GM23338 (cell line): Measurements from ENCODE around the gene NMBR. TPM values are rescaled to one million over a fixed set of nuclear protein-coding genes. Genes with fewer than 3 reads are reported as not detected.

Source experiments
- ATAC-seq: fragments of 200-7000 bp; cut with Tn5 transposase; 3 replicates; pipeline ENCODE4 v1.9.1; 2020
- DNase-seq: peaks from one replicate; pipeline ENCODE4 v3.0.0-alpha.2; 2015; ENCODE audit warnings: low spot score
- H2AFZ ChIP-seq: fragments of 200-600 bp; sonication (generic); 2 replicates; pipeline ENCODE4 v1.8.0; 2016; ENCODE audit warnings: antibody characterized with exemption, mild to moderate bottlenecking, moderate library complexity
- H3F3A ChIP-seq: fragments of 200-600 bp; sonication (generic); replicated peaks from 2 replicates; pipeline ENCODE4 v1.8.0; 2017; ENCODE audit warnings: antibody characterized with exemption, mixed run types, low read depth
- H3K27ac ChIP-seq: fragments of 200-600 bp; sonication (generic); 2 replicates; pipeline ENCODE4 v1.6.1; 2016; ENCODE audit warnings: low read depth
- H3K27me3 ChIP-seq: fragments of 200-600 bp; sonication (generic); 2 replicates; pipeline ENCODE4 v1.8.0; 2016; ENCODE audit warnings: mild to moderate bottlenecking, mixed run types, moderate library complexity; ENCODE audit not compliant: insufficient read depth
- H3K36me3 ChIP-seq: fragments of 200-600 bp; sonication (generic); 2 replicates; pipeline ENCODE4 v1.8.0; 2016; ENCODE audit warnings: mild to moderate bottlenecking; ENCODE audit not compliant: insufficient read depth
- H3K4me1 ChIP-seq: fragments of 200-600 bp; sonication (generic); 2 replicates; pipeline ENCODE4 v1.8.0; 2016; ENCODE audit warnings: mild to moderate bottlenecking, moderate library complexity; ENCODE audit not compliant: insufficient read depth
- H3K4me2 ChIP-seq: fragments of 200-600 bp; sonication (generic); 2 replicates; pipeline ENCODE4 v1.7.1; 2017; ENCODE audit warnings: mixed run types
- H3K4me3 ChIP-seq: fragments of 200-600 bp; sonication (generic); 2 replicates; pipeline ENCODE4 v1.6.1; 2016; ENCODE audit warnings: mixed run types
- H3K79me2 ChIP-seq: fragments of 200-600 bp; sonication (generic); replicated peaks from 2 replicates; pipeline ENCODE4 v1.8.0; 2017; ENCODE audit warnings: mild to moderate bottlenecking; ENCODE audit not compliant: insufficient read depth
- H3K9me2 ChIP-seq: fragments of 200-600 bp; sonication (generic); 2 replicates; pipeline ENCODE4 v1.8.0; 2017; ENCODE audit not compliant: insufficient read depth
- H4K20me1 ChIP-seq: fragments of 200-600 bp; sonication (generic); replicated peaks from 2 replicates; pipeline ENCODE4 v1.8.0; 2017; ENCODE audit warnings: mild to moderate bottlenecking; ENCODE audit not compliant: insufficient read depth
- H3K27ac Mint-ChIP-seq: 2 replicates; pipeline ENCODE4 v1.8.0; 2020; ENCODE audit warnings: inconsistent platforms, mild to moderate bottlenecking, moderate library complexity, mixed read lengths
- H3K27me3 Mint-ChIP-seq: 3 replicates; pipeline ENCODE4 v1.8.0; 2022; ENCODE audit warnings: low read depth, mild to moderate bottlenecking, moderate library complexity, mixed read lengths, inconsistent platforms; ENCODE audit not compliant: insufficient read depth, poor library complexity
- H3K36me3 Mint-ChIP-seq: 3 replicates; pipeline ENCODE4 v1.8.0; 2021; ENCODE audit warnings: low read depth, mild to moderate bottlenecking, inconsistent platforms, moderate library complexity, mixed read lengths
- H3K4me1 Mint-ChIP-seq: 3 replicates; pipeline ENCODE4 v1.8.0; 2020; ENCODE audit warnings: mild to moderate bottlenecking, inconsistent platforms, mixed read lengths
- H3K4me3 Mint-ChIP-seq: 3 replicates; pipeline ENCODE4 v1.8.0; 2021; ENCODE audit warnings: moderate library complexity, mild to moderate bottlenecking, inconsistent platforms, mixed read lengths
- H3K9me3 Mint-ChIP-seq: 3 replicates; pipeline ENCODE4 v1.8.0; 2020; ENCODE audit warnings: moderate library complexity, mild to moderate bottlenecking, inconsistent platforms, mixed read lengths
- CREB1 ChIP-seq: fragments of 250-450 bp; sonication (Bioruptor Pico); IDR thresholded peaks from 2 replicates; pipeline ENCODE4 v1.5.0; 2020; ENCODE audit warnings: low read depth, mild to moderate bottlenecking, moderate library complexity
- EZH2 ChIP-seq: fragments of 200-600 bp; sonication (generic); IDR thresholded peaks from one replicate; pipeline ENCODE4 v1.8.0; 2017; ENCODE audit warnings: antibody characterized with exemption, mild to moderate bottlenecking, low read depth; ENCODE audit not compliant: unreplicated experiment
- EZH2phosphoT487 ChIP-seq: fragments of 200-600 bp; sonication (generic); IDR thresholded peaks from one replicate; pipeline ENCODE4 v1.8.1; 2018; ENCODE audit warnings: antibody characterized with exemption; ENCODE audit not compliant: unreplicated experiment
- NANOG ChIP-seq: IDR thresholded peaks from 2 replicates; pipeline ENCODE4 v1.6.1; 2016; ENCODE audit warnings: antibody characterized with exemption, borderline replicate concordance
- POLR2AphosphoS5 ChIP-seq: IDR thresholded peaks from 2 replicates; pipeline ENCODE4 v1.6.1; 2016; ENCODE audit warnings: antibody characterized with exemption, low read depth
- REST ChIP-seq: IDR thresholded peaks from one replicate; pipeline ENCODE4 v1.6.1; 2018; ENCODE audit warnings: antibody characterized with exemption; ENCODE audit not compliant: unreplicated experiment
- ZNF114 ChIP-seq: fragments of 250-450 bp; sonication (Bioruptor Pico); IDR thresholded peaks from 2 replicates; pipeline ENCODE4 v1.5.0; 2020; ENCODE audit warnings: mild to moderate bottlenecking, moderate library complexity
- ZNF331 ChIP-seq: fragments of 250-450 bp; sonication (Bioruptor Pico); IDR thresholded peaks from 2 replicates; pipeline ENCODE4 v1.5.0; 2020; ENCODE audit warnings: low read depth, mild to moderate bottlenecking, moderate library complexity
- ZNF462 ChIP-seq: fragments of 250-450 bp; sonication (Bioruptor Pico); IDR thresholded peaks from 2 replicates; pipeline ENCODE4 v1.5.0; 2020; ENCODE audit warnings: mild to moderate bottlenecking, moderate library complexity
- polyA plus RNA-seq: library from polyadenylated mRNA; unstranded; fragments of >200 nt; fragmentation: Nextera tagmentation; extraction: Ambion mirVana; gene quantifications from 2 replicates; pipeline ENCODE4 v1.2.1, GENCODE V29; 2016
- total RNA-seq: library from RNA; depleted of rRNA; stranded (reverse); fragments of >200 nt; shearing (Covaris generic); gene quantifications from 2 replicates; pipeline ENCODE4 v1.2.3, GENCODE V29; 2014
- TF ChIP-seq, protein P1 (sequence below): IDR thresholded peaks from 2 replicates; pipeline ENCODE4 v1.6.1; 2016; ENCODE audit warnings: antibody characterized with exemption
- TF ChIP-seq, protein P2 (sequence below), 2 experiments: fragments of 200-600 bp in 1 of 2; sonication (generic) in 1 of 2; conservative IDR thresholded peaks; 2 replicates each; pipeline versions ENCODE4 v1.5.1 to v1.6.1; 2016 to 2017; ENCODE audit warnings: antibody characterized with exemption in 2 of 2, low read depth in 2 of 2, mild to moderate bottlenecking in 2 of 2, moderate library complexity in 1 of 2

NMBR gene
- total and polyA plus RNA-seq, 2 experiments from 2014 or later = not detected

GRCh38 chr6:142079130-142079529 lies 67.8 kb downstream of the NMBR start:
- DNase-seq (no peak), ATAC-seq (no peak)
- Histone ChIP-seq H4K20me1 (no peaks in the 10 kb centered on the region), H3K36me3 (no peaks in the 10 kb centered on the region), H3K27ac (no peak overlapping the region), H3K9me2 (no peaks in the 10 kb centered on the region), H3K27me3 (no peaks in the 10 kb centered on the region), H3K79me2 (no peaks in the 10 kb centered on the region), H3F3A (no peaks in the 10 kb centered on the region), H2AFZ (no peak overlapping the region), H3K4me1 (peaks cover 7% of the 10 kb centered on the region; the same call in 1 of the 2 replicates), H3K4me2 (no peak overlapping the region), H3K4me3 (no peak overlapping the region)
- H3K4me1 Mint-ChIP-seq = peaks cover 5% of the 10 kb centered on the region; the same call in 2 of the 3 replicates
- H3K27ac Mint-ChIP-seq = no peak overlapping the region
- H3K27me3 Mint-ChIP-seq = no peaks in the 10 kb centered on the region
- H3K36me3 Mint-ChIP-seq = no peaks in the 10 kb centered on the region
- H3K4me3 Mint-ChIP-seq = no peak overlapping the region
- H3K9me3 Mint-ChIP-seq = no peaks in the 10 kb centered on the region; the same call in 2 of the 3 replicates
- TF ChIP-seq POLR2AphosphoS5 (no peak), NANOG (no peak), EZH2 (no peak), REST (no peak), ZNF462 (CRISPR knock-in tag) (no peak), ZNF114 (no peak), ZNF331 (CRISPR knock-in tag) (no peak), CREB1 (CRISPR knock-in tag) (no peak), EZH2phosphoT487 (no peak)
- TF ChIP-seq, protein P1, sequence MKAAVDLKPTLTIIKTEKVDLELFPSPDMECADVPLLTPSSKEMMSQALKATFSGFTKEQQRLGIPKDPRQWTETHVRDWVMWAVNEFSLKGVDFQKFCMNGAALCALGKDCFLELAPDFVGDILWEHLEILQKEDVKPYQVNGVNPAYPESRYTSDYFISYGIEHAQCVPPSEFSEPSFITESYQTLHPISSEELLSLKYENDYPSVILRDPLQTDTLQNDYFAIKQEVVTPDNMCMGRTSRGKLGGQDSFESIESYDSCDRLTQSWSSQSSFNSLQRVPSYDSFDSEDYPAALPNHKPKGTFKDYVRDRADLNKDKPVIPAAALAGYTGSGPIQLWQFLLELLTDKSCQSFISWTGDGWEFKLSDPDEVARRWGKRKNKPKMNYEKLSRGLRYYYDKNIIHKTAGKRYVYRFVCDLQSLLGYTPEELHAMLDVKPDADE = no peak
- TF ChIP-seq, protein P2, sequence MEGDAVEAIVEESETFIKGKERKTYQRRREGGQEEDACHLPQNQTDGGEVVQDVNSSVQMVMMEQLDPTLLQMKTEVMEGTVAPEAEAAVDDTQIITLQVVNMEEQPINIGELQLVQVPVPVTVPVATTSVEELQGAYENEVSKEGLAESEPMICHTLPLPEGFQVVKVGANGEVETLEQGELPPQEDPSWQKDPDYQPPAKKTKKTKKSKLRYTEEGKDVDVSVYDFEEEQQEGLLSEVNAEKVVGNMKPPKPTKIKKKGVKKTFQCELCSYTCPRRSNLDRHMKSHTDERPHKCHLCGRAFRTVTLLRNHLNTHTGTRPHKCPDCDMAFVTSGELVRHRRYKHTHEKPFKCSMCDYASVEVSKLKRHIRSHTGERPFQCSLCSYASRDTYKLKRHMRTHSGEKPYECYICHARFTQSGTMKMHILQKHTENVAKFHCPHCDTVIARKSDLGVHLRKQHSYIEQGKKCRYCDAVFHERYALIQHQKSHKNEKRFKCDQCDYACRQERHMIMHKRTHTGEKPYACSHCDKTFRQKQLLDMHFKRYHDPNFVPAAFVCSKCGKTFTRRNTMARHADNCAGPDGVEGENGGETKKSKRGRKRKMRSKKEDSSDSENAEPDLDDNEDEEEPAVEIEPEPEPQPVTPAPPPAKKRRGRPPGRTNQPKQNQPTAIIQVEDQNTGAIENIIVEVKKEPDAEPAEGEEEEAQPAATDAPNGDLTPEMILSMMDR (conservative IDR thresholded peaks at IDR 0.05; ENCODE audit: low read depth in 2 of 2) = no peak
